HL-60 (cell line): Measurements from ENCODE around the gene SEPTIN11.

Source experiments
- DNase-seq, 2 experiments: peaks; one replicate each; pipeline ENCODE4 v3.0.0-alpha.2; 2010 to 2020; ENCODE audit warnings: low read depth in 1 of 2, low spot score in 1 of 2
- H3K27ac ChIP-seq: fragments of 250-450 bp; sonication (Bioruptor Pico); replicated peaks from 2 replicates; pipeline ENCODE4 v1.5.1; 2020; ENCODE audit warnings: mild to moderate bottlenecking, moderate library complexity
- H3K27me3 ChIP-seq: fragments of 250-450 bp; sonication (Bioruptor Pico); 2 replicates; pipeline ENCODE4 v1.5.1; 2021; ENCODE audit warnings: mild to moderate bottlenecking, moderate library complexity; ENCODE audit not compliant: insufficient read depth, poor library complexity, severe bottlenecking
- H3K4me3 ChIP-seq: replicated peaks from 2 replicates; pipeline ENCODE4 v1.5.1; 2011; ENCODE audit warnings: mild to moderate bottlenecking, control low read depth, low read length; ENCODE audit not compliant: insufficient read depth
- GABPA ChIP-seq: IDR thresholded peaks from 2 replicates; pipeline ENCODE4 v1.6.1; 2012; ENCODE audit warnings: low read depth
- POLR2AphosphoS5 ChIP-seq: IDR thresholded peaks from 2 replicates; pipeline ENCODE4 v1.6.1; 2012; ENCODE audit warnings: low read depth
- SPI1 ChIP-seq: IDR thresholded peaks from 2 replicates; pipeline ENCODE4 v1.6.1; 2012; ENCODE audit warnings: low read depth, mild to moderate bottlenecking, borderline replicate concordance
- TF ChIP-seq, protein P1 (sequence below): IDR thresholded peaks from one replicate; pipeline ENCODE4 v1.5.1; 2011; ENCODE audit warnings: low read length, control low read depth, inconsistent platforms; ENCODE audit not compliant: insufficient read depth
- TF ChIP-seq, protein P2 (sequence below): IDR thresholded peaks from 2 replicates; pipeline ENCODE4 v1.6.1; 2012; ENCODE audit warnings: low read depth; ENCODE audit not compliant: insufficient replicate concordance

SEPTIN11 gene

GRCh38 chr4:76982638-76983584, 33.4 kb downstream of the SEPTIN11 start:
- TF ChIP-seq, protein P1, sequence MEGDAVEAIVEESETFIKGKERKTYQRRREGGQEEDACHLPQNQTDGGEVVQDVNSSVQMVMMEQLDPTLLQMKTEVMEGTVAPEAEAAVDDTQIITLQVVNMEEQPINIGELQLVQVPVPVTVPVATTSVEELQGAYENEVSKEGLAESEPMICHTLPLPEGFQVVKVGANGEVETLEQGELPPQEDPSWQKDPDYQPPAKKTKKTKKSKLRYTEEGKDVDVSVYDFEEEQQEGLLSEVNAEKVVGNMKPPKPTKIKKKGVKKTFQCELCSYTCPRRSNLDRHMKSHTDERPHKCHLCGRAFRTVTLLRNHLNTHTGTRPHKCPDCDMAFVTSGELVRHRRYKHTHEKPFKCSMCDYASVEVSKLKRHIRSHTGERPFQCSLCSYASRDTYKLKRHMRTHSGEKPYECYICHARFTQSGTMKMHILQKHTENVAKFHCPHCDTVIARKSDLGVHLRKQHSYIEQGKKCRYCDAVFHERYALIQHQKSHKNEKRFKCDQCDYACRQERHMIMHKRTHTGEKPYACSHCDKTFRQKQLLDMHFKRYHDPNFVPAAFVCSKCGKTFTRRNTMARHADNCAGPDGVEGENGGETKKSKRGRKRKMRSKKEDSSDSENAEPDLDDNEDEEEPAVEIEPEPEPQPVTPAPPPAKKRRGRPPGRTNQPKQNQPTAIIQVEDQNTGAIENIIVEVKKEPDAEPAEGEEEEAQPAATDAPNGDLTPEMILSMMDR: no peak
- TF ChIP-seq GABPA: no peak
- TF ChIP-seq, protein P2, sequence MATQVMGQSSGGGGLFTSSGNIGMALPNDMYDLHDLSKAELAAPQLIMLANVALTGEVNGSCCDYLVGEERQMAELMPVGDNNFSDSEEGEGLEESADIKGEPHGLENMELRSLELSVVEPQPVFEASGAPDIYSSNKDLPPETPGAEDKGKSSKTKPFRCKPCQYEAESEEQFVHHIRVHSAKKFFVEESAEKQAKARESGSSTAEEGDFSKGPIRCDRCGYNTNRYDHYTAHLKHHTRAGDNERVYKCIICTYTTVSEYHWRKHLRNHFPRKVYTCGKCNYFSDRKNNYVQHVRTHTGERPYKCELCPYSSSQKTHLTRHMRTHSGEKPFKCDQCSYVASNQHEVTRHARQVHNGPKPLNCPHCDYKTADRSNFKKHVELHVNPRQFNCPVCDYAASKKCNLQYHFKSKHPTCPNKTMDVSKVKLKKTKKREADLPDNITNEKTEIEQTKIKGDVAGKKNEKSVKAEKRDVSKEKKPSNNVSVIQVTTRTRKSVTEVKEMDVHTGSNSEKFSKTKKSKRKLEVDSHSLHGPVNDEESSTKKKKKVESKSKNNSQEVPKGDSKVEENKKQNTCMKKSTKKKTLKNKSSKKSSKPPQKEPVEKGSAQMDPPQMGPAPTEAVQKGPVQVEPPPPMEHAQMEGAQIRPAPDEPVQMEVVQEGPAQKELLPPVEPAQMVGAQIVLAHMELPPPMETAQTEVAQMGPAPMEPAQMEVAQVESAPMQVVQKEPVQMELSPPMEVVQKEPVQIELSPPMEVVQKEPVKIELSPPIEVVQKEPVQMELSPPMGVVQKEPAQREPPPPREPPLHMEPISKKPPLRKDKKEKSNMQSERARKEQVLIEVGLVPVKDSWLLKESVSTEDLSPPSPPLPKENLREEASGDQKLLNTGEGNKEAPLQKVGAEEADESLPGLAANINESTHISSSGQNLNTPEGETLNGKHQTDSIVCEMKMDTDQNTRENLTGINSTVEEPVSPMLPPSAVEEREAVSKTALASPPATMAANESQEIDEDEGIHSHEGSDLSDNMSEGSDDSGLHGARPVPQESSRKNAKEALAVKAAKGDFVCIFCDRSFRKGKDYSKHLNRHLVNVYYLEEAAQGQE: no peak
- TF ChIP-seq POLR2AphosphoS5: no peak
- TF ChIP-seq SPI1: no peak
- no peaks in the 10 kb centered on the region for H3K27me3 ChIP-seq
- no peak overlapping the region for H3K4me3 ChIP-seq
- no peak overlapping the region for H3K27ac ChIP-seq
- DNase-seq: no peak

GRCh38 chr4:76984127-76984526, 34.6 kb downstream of the SEPTIN11 start:
- DNase-seq: no peak
- no peak for TF ChIP-seq GABPA
- TF ChIP-seq POLR2AphosphoS5: no peak
- TF ChIP-seq SPI1: no peak
- TF ChIP-seq, protein P1: no peak
- TF ChIP-seq, protein P2: no peak
- Histone ChIP-seq H3K4me3 (no peak overlapping the region), H3K27me3 (no peaks in the 10 kb centered on the region), H3K27ac (no peak overlapping the region)

DNA sequence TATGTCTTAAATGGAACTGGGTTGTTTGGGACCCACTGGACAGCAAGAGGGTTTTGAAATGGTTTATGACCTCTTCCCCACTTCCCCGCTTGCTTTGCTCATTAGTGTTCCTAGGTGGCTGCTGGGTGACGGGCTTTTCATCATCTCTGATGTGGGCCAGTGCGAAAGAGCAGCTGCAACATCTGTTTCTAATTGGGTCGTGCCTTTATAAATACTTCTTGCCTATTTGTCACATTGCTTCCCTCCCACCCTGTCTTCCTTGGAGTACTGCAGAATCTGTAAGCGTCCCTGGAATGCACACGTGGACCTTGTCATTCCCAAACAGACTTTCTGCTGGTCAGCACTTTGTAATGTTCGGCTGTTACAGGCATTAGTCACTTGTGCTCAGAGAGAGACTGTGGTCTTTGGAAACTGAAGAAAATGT, 35.2 kb downstream of the SEPTIN11 start:
- TF ChIP-seq SPI1 (no peak), GABPA (no peak), POLR2AphosphoS5 (no peak)
- TF ChIP-seq, protein P2: no peak
- TF ChIP-seq, protein P1: no peak
- Histone ChIP-seq H3K27me3 (no peaks in the 10 kb centered on the region), H3K27ac (no peak overlapping the region), H3K4me3 (no peak overlapping the region)
- no peak for DNase-seq
